ENCODE data around the gene ANAPC2. TPM values are rescaled to one million over a fixed set of nuclear protein-coding genes. Genes with fewer than 3 reads are reported as not detected.

ANAPC2 gene
- total RNA-seq, 4 donors from 2014 or later, result 10.2 to 12.4 (median 10.8) TPM

- Histone ChIP-seq H3K4me3 (no peak overlapping the region), H3K9me3 (no peaks in the 10 kb centered on the region), H3K36me3 (peaks cover 3 to 54% of the 10 kb centered on the region in 2 donors), H3K4me1 (peaks cover 39 to 44% of the 10 kb centered on the region in 2 donors), H3K27ac (no peak overlapping the region), H3K27me3 (no peaks in the 10 kb centered on the region)
- TF ChIP-seq POLR2A (IDR thresholded peaks at IDR 0.05) (no peak), CTCF (IDR thresholded peaks at IDR 0.05 in 4 of 5, conservative IDR thresholded peaks at IDR 0.05 in 1 of 5) (no peak)
- intact Hi-C loops (cut with DNase I; ENCODE audit: low total_unique reads) (no loop called here), in situ Hi-C loops (cut with MboI; ENCODE audit: low sequenced_read_pairs in 4 of 4) (no loop called here)
- DNase-seq (no peak), ATAC-seq (no peak)
Measured at GRCh38 chr9:137185921-137186320, 2.4 kb downstream of the ANAPC2 start.

- no peak overlapping the region for H3K27ac ChIP-seq
- no peaks in the 10 kb centered on the region for H3K9me3 ChIP-seq
- H3K4me1 ChIP-seq, result peaks cover 32 to 37% of the 10 kb centered on the region in 2 donors
- TF ChIP-seq CTCF (IDR thresholded peaks at IDR 0.05 in 4 of 5, conservative IDR thresholded peaks at IDR 0.05 in 1 of 5) (no peak), POLR2A (IDR thresholded peaks at IDR 0.05) (no peak)
- in situ Hi-C loops (cut with MboI; ENCODE audit: low sequenced_read_pairs in 4 of 4) (no loop called here), intact Hi-C loops (cut with DNase I; ENCODE audit: low total_unique reads) (no loop called here)
- peaks cover 3 to 54% of the 10 kb centered on the region in 2 donors for H3K36me3 ChIP-seq
- H3K27me3 ChIP-seq, result no peaks in the 10 kb centered on the region
- no peak overlapping the region for H3K4me3 ChIP-seq
- DNase-seq (no peak), ATAC-seq (no peak)
Measured at GRCh38 chr9:137184881-137185660, 3.3 kb downstream of the ANAPC2 start.

- TF ChIP-seq POLR2A (IDR thresholded peaks at IDR 0.05) (no peak), CTCF (IDR thresholded peaks at IDR 0.05 in 4 of 5, conservative IDR thresholded peaks at IDR 0.05 in 1 of 5) (no peak)
- no peak for DNase-seq
- no peak overlapping the region for H3K27ac ChIP-seq
- H3K36me3 ChIP-seq, result peaks cover 3 to 61% of the 10 kb centered on the region in 2 donors
- no peak for ATAC-seq
- no peaks in the 10 kb centered on the region for H3K27me3 ChIP-seq
- intact Hi-C loops (cut with DNase I; ENCODE audit: low total_unique reads), result no loop called here
- in situ Hi-C loops (cut with MboI; ENCODE audit: low sequenced_read_pairs in 4 of 4), result no loop called here
- peaks cover 22 to 27% of the 10 kb centered on the region in 2 donors for H3K4me1 ChIP-seq
- H3K9me3 ChIP-seq, result no peaks in the 10 kb centered on the region
- H3K4me3 ChIP-seq, result no peak overlapping the region
Measured at GRCh38 chr9:137183980-137184595, 4.3 kb downstream of the ANAPC2 start.

- no peaks in the 10 kb centered on the region for H3K27me3 ChIP-seq
- H3K4me1 ChIP-seq, result peaks cover 21 to 23% of the 10 kb centered on the region in 2 donors
- in situ Hi-C loops (cut with MboI; ENCODE audit: low sequenced_read_pairs in 4 of 4), result no loop called here
- H3K36me3 ChIP-seq, result peaks cover 3 to 71% of the 10 kb centered on the region in 2 donors
- intact Hi-C loops (cut with DNase I; ENCODE audit: low total_unique reads), result no loop called here
- H3K27ac ChIP-seq, result no peak overlapping the region
- no peak for ATAC-seq
- TF ChIP-seq CTCF (IDR thresholded peaks at IDR 0.05 in 4 of 5, conservative IDR thresholded peaks at IDR 0.05 in 1 of 5), result no peak
- TF ChIP-seq POLR2A (IDR thresholded peaks at IDR 0.05), result no peak
- no peak for DNase-seq
- no peaks in the 10 kb centered on the region for H3K9me3 ChIP-seq
- H3K4me3 ChIP-seq, result no peak overlapping the region
Measured at GRCh38 chr9:137182836-137183235, 5.5 kb downstream of the ANAPC2 start.

All from gastrocnemius medialis (tissue), 4 donors.